A549 (cell line): ENCODE data around the gene DLGAP1. TPM values are rescaled to one million over a fixed set of nuclear protein-coding genes. Genes with fewer than 3 reads are reported as not detected.

ENCODE experiments used
- ATAC-seq, 2 experiments: fragments of 200-7000 bp in 1 of 2; fragments of >200 bp in 1 of 2; cut with Nextera tagmentation in 1 of 2; cut with Tn5 transposase in 1 of 2; 3 replicates each; pipeline versions ENCODE4 v1.8.0 to v1.9.1; 2018 to 2020; ENCODE audit warnings: mild to moderate bottlenecking in 1 of 2, moderate library complexity in 1 of 2
- CTCF ChIA-PET: fragments of 300-600 bp; sonication (Branson Sonifier 250); formaldehyde crosslinking; extraction: SDS; loops from one replicate; lab custom pipeline; 2021; ENCODE audit warnings: antibody characterized with exemption, inconsistent platforms; lab: Yijun Ruan, JAX
- POLR2A ChIA-PET: fragments of 350-600 bp; formaldehyde crosslinking; extraction: SDS; loops from one replicate; lab custom pipeline; 2021; ENCODE audit warnings: antibody characterized with exemption, inconsistent platforms; lab: Yijun Ruan, JAX
- DNase-seq, 2 experiments: peaks; one replicate each; pipeline versions ENCODE4 v3.0.0 to v3.0.0-alpha.2; 2011 to 2016; ENCODE audit warnings: low read depth in 1 of 2, low spot score in 1 of 2
- FAIRE-seq: peaks from 2 replicates; lab custom pipeline; 2011; peaks lifted over from hg19 to GRCh38; lab: Jason Lieb, UNC
- H3K27ac ChIP-seq, 2 experiments: fragments of >200 bp; sonication (Bioruptor Twin); formaldehyde crosslinking; 3 replicates each; pipeline ENCODE4 v1.5.1; 2016 to 2017
- H3K4me1 ChIP-seq: fragments of >200 bp; sonication (Bioruptor Twin); formaldehyde crosslinking; 3 replicates; pipeline ENCODE4 v1.6.1; 2016
- H3K4me2 ChIP-seq: fragments of >200 bp; sonication (Bioruptor Twin); formaldehyde crosslinking; 3 replicates; pipeline ENCODE4 v1.6.1; 2016
- H3K4me3 ChIP-seq: fragments of >200 bp; sonication (Bioruptor Twin); formaldehyde crosslinking; 3 replicates; pipeline ENCODE4 v1.5.1; 2016
- H3K9me3 ChIP-seq: fragments of >200 bp; sonication (Bioruptor Twin); formaldehyde crosslinking; 3 replicates; pipeline ENCODE4 v1.6.1; 2016
- HES2 ChIP-seq: fragments of >200 bp; sonication (Bioruptor Twin); formaldehyde crosslinking; IDR thresholded peaks from 2 replicates; pipeline ENCODE4 v1.6.1; 2016
- MAFK ChIP-seq: fragments of 450-650 bp; IDR thresholded peaks from 2 replicates; pipeline ENCODE4 v1.6.1; 2014; ENCODE audit not compliant: partially characterized antibody
- TP53 ChIP-seq: fragments of 250-450 bp; sonication (Bioruptor Pico); IDR thresholded peaks from 2 replicates; pipeline ENCODE4 v1.5.0; 2021; ENCODE audit warnings: mild to moderate bottlenecking, moderate library complexity
- WGBS: methylation state at CpG from one replicate; pipeline ENCODE4 v1.1.6; 2017; ENCODE audit errors: missing lambda C conversion rate; 5-methylcytosine and 5-hydroxymethylcytosine counted together
- polyA plus RNA-seq, 4 experiments: library from polyadenylated mRNA; depleted of rRNA in 3 of 4; stranded (reverse); fragments of >200 nt; fragmentation: RNase III in 1 of 4; extraction: RNeasy Plus Mini Kit Qiagen cat#74134 plus additional on column Dnase treatment in 1 of 4; gene quantifications; 2 replicates in 3 of 4; 3 replicates in 1 of 4; pipeline ENCODE4 v1.2.3, GENCODE V29; 2011 to 2017
- small RNA-seq, 6 experiments: library from RNA; depleted of rRNA; stranded (forward); fragments of <200 nt; gene quantifications; one replicate each; pipeline ENCODE3, GENCODE V24; 2012
- TF ChIP-seq, protein P1 (sequence below): fragments of >200 bp; sonication (Bioruptor Twin); formaldehyde crosslinking; IDR thresholded peaks from 3 replicates; pipeline ENCODE4 v1.6.1; 2016

Gene DLGAP1
- polyA plus RNA-seq, 2 of the 4 experiments (the other 2 are of a cell fraction), result 0.04 to 0.12 TPM

DNA sequence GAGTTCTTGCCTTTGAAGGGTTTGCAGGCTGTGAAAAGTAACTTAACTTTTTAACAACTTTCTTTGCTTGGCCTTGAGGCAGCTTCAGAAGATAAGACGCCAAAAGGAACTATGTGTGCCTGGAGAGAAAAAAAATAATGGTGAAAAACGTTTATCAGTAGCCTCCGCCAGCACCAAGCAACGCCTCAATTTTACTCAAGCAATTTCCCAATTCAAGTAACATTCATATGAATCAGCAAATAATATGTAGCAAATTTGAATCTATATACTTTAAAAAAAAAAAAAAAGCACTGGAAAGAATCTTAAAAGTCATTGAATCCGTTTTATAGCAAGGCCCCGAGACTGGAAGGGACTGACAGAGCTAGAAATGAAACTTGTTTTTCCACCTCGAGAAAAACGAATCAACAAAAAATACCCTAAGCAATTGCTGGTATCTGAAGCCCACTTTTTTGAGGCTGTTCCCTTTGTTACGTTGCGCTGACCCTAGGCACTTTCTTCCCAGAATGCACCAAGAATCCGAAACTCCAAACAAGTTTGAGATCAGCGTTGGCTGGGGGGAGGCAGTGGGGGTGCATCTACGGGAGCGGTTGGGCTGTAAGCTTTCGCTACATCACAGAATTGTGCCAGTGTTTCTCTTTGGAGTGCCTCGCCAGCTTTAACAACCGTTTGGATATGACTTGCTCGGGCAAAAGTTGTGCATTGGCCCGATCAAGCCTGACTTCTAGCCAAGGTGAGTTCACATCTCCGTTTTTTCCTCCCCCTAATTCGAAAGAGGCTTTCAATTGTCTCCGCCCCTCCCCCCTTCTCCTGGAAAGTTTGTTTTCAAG lies 1007.8 kb downstream of the DLGAP1 start:
- WGBS, result 3% methylated on average over 22 of the region's 22 CpGs
- peak overlapping the region; percentile 37 for H3K4me3 ChIP-seq
- H3K27ac ChIP-seq, result peak overlapping the region; percentile 98 to 100
- ChIA-PET CTCF (interaction anchor here (0.6 to 1.8 kb wide), 8 partner anchors 15 to 219 kb away, joined by 3 to 9 read pairs (median 4); no protein-coding TSS in a partner anchor), POLR2A (interaction anchor here (0.5 to 3.3 kb wide), 22 partner anchors 11 to 884 kb away, joined by 3 to 47 read pairs (median 6); no protein-coding TSS in a partner anchor)
- peak; percentile 47 for TF ChIP-seq MAFK
- no peak for TF ChIP-seq HES2
- 0 out of 2 replicates have a peak, but pooled peaks have one; percentile 50 for TF ChIP-seq TP53 (CRISPR knock-in tag)
- TF ChIP-seq, protein P1, sequence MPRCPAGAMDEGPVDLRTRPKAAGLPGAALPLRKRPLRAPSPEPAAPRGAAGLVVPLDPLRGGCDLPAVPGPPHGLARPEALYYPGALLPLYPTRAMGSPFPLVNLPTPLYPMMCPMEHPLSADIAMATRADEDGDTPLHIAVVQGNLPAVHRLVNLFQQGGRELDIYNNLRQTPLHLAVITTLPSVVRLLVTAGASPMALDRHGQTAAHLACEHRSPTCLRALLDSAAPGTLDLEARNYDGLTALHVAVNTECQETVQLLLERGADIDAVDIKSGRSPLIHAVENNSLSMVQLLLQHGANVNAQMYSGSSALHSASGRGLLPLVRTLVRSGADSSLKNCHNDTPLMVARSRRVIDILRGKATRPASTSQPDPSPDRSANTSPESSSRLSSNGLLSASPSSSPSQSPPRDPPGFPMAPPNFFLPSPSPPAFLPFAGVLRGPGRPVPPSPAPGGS, result no peak
- no peaks in the 10 kb centered on the region for H3K9me3 ChIP-seq
- ATAC-seq, result no peak
- FAIRE-seq, result no peak
- no peak for DNase-seq
- H3K4me2 ChIP-seq, result peak overlapping the region; percentile 97
- peaks cover 25% of the 10 kb centered on the region for H3K4me1 ChIP-seq

Small RNA genes lying within 50 kb of the gene (small RNA-seq; reads per million reads assigned to genes)
- gene AP005208.1 (0 reads per million in 6 experiments), gene AP005403.1 (0 reads per million in 6 experiments), gene MIR6718 (0 reads per million in 6 experiments), gene RN7SL39P (0 reads per million in 6 experiments), gene RNU6-831P (0 reads per million in 6 experiments)
